GM21528 (cell line): Measurements from ENCODE around the gene CREB5.

Experiments used
- ATAC-seq: cut with Tn5 transposase; IDR thresholded peaks from one replicate; pipeline ENCODE4 v1.9.1; 2021; ENCODE audit warnings: mild to moderate bottlenecking, moderate library complexity; ENCODE audit not compliant: unreplicated experiment, low FRiP score

Gene CREB5

GRCh38 chr7:28433699-28434219 is 21.4 kb downstream of the CREB5 start:
- no peak for ATAC-seq

GRCh38 chr7:28434510-28434909 is 22.2 kb downstream of the CREB5 start:
- no peak for ATAC-seq

- no peak for ATAC-seq
Observed at GRCh38 chr7:28435152-28435551, 22.8 kb downstream of the CREB5 start.

- no peak for ATAC-seq
Observed at GRCh38 chr7:28435732-28436378, 23.5 kb downstream of the CREB5 start.

GRCh38 chr7:28440055-28440601 is 27.8 kb downstream of the CREB5 start:
- no peak for ATAC-seq

GRCh38 chr7:28442540-28443420 is 30.5 kb downstream of the CREB5 start:
- no peak for ATAC-seq

- no peak for ATAC-seq
Observed at GRCh38 chr7:28446131-28446530, 33.8 kb downstream of the CREB5 start.

GRCh38 chr7:28447071-28447470 is 34.8 kb downstream of the CREB5 start:
- no peak for ATAC-seq

- ATAC-seq, result no peak
Observed at GRCh38 chr7:28448708-28449107, 36.4 kb downstream of the CREB5 start.

- no peak for ATAC-seq
Observed at GRCh38 chr7:28452681-28453080, 40.4 kb downstream of the CREB5 start.

GRCh38 chr7:28455486-28455885 is 43.2 kb downstream of the CREB5 start:
- ATAC-seq, result no peak

- no peak for ATAC-seq
Observed at GRCh38 chr7:28456044-28456443, 43.7 kb downstream of the CREB5 start.

- no peak for ATAC-seq
Observed at GRCh38 chr7:28458732-28459131, 46.4 kb downstream of the CREB5 start.

- ATAC-seq, result no peak
Observed at GRCh38 chr7:28459306-28459705, 47.0 kb downstream of the CREB5 start.

GRCh38 chr7:28465697-28466096 is 53.4 kb downstream of the CREB5 start:
- ATAC-seq, result no peak

- no peak for ATAC-seq
Observed at GRCh38 chr7:28466341-28466740, 54.0 kb downstream of the CREB5 start.

GRCh38 chr7:28466885-28467284 is 54.6 kb downstream of the CREB5 start:
- no peak for ATAC-seq

GRCh38 chr7:28469562-28469961 is 57.2 kb downstream of the CREB5 start:
- no peak for ATAC-seq

- no peak for ATAC-seq
Observed at GRCh38 chr7:28470344-28470743, 58.0 kb downstream of the CREB5 start.

- ATAC-seq, result no peak
Observed at GRCh38 chr7:28472332-28472731, 60.0 kb downstream of the CREB5 start.

GRCh38 chr7:28473571-28474281 is 61.4 kb downstream of the CREB5 start:
- ATAC-seq, result no peak
